GM19467 (cell line): ENCODE measurements around the gene PTCH1.

ENCODE experiments used
- ATAC-seq: cut with Tn5 transposase; IDR thresholded peaks from one replicate; pipeline ENCODE4 v1.9.1; 2021; ENCODE audit warnings: mild to moderate bottlenecking, moderate library complexity; ENCODE audit not compliant: unreplicated experiment

Gene PTCH1

DNA sequence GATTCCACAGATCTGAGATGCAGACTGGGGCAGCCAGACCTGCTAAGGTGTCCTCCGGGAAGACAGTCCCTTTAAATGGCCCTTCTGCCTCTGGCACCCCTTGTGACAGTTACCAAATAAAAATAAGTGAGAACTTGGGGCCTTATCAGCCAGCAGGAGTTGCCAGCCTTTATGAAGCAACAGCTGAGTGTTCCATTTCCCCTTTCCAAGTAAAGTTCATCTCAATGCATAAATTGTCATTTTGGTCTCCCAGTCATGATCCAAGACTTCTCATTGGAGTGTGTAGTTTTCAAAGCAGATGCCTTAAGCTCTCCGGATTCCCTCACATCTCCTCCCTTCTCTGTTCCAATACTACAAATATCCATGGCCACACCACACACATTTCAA is 4.1 kb downstream of the PTCH1 start:
- no peak for ATAC-seq

DNA sequence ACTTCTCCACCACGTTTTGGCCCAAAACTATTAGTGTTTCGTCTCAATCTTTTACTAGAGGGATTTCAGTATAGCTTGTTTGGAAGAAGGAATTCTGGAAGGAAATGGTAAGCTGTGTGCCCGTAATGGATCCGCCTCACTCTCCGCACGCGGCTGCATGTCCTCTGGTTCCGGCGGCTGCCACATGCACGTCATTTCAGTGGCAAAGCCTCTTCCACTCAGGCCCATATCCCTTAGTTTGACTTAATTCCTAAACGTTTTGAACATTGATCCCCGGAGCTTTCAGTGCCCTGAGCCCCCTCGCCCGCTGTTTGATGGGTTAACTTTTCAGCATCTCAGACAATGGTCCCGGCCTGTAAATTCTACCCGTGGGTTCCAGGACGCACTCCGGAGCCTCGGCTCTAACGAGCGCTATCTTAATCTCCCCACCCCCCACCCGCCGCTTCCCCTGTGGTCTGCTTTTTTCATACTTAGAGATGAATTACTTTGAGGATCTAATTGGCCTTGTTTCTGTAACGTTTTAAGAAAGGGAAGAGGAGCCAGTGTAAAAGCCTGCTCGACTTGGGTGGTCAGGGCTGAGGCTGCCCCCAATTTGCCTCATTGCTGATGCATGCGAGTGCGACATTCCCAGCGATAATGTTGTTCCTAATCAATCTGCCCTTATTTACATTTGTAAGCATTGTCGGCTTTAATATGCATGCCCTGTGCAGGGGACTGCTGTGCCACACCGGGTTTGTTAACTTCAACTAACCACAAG is 4.6 kb downstream of the PTCH1 start:
- no peak for ATAC-seq

DNA sequence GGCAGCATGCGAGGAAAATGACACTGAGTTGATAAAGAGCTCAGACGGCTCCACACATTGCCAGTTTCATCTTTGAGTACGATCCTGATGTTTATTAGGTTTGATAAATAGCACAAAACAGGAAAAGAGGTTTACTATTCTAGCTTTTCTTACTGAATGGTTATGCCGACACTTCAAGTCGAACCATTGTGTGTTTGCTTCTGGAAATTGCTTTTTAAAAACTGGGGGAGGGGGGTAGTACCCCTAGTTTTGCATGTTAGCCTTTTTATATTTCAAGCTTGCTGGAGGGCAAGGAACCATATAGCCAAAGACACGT is 5.2 kb downstream of the PTCH1 start:
- ATAC-seq = no peak

DNA sequence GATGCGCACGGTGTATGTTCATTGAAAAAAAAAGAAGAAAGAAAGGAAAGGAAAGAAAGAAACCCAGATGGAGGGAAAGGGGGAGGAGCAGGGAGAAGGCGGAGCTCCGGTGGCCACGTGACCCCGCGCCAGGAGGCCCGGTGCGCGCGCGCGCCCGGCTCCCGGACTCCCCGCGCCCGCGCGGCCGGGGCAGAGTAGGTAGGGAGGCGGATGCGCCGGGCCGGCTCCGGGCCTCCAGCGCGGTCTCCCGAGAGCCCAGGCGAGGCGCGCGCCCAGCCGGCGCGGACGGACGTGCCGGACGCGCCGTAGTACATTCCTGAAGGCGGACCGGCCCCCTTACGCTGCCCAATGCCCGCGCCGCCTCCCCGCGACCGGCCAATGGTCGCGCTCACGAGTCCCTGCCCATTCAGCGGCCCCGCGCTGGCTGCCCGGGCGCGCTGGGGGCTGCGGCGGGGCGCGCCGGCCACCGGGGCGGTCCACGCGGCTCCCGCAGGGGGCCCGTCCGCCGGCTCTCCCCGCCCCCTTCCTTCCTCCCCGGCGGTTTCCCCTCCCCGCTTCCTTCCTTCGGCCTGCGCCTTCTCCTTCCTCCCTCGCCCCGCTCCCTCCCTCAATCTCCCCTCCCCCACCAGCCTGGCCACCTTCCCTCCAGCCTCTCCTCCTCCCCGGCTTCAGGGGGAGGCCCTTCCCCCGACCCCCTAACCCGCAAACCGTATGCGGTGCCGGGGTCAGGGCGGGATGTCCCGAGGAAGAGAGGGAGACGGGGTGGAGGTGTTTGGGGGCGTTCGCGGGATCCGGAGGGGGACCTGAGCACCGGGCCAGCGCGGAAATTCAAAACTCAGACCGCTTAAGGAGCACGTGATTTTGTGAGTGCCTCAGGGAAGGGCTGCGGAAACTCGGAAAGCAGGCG is 5.8 kb downstream of the PTCH1 start:
- ATAC-seq = peak; percentile 39

DNA sequence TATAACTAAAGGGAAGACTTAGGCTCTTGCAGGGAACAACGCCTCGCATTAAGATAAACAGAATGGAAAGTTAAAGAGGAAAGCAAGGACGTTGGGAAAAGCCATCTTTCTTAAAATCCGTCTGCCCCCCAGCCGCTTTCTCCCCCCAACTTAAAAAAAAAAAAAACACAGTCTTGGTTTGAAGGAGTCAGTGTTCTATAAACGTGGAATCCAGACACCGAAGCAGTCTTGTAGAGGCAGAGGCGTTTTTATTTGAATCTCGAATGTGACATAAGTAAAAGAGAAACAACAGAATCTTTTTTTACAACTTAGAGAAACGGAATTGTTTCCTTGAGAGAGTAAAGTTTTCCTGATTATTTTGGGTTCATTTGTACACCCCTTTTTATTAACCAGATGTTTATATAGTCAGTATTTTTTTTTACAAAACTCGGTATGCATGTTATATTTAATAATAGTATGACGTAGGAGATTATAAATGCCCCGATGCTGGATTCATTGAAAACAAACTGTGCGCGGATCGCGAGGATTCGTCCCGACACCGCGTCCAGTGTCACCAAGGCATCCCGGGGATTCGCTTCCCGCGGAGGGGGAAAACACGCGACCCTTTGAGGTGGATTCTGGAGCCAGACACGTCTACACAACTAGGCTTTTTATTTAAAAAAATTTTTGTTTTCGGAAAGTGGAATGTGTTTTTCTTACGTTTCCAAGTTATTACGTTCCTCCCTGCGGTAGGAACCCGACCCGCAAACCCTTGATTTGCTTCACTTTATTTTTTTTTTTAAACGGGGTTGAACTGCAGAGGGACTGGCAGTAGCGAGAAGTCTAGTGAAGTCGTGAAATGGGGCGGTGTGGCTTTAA is 6.7 kb downstream of the PTCH1 start:
- ATAC-seq = no peak

DNA sequence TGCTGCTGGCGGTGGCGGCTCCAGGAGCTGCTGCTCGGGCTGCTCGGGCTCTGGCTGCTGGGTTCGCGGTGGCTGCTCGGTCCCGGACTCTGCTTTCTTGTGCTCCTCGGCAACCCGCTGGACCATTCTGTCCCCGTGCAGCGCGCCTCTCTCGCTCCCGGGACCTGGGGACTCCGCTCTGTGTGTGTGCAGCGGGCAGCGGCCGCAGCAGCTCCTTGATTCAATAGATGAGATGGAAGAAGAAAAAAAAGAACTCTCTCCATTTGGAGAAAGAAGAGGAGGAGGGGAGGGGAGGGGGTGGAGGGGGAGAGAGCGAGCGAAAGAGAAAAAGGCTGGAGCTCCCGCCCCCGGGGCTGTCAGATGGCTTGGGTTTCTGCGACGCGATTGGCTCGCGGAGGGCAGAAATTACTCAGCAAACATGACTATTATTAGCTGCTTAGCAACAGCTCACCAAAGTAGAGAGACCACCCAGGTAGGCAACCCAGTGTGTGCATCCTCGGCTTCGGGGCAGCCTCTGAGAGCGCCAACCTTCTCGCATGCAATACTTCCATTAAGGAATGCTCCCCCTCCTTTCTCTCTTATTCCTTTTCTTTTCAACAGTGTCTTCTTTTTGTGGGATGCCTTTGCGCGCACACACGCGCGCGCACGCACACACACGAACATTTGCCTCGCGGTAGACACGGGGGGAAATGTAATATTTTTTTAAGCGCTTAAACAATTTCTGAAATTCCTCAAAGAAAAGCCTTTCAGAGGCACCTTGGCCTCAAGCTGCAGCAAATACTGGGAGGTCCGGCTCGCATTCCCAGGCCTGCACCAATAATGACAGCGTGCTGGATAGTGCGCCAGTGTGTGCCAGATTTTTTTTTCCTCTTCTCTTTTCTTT is 7.6 kb downstream of the PTCH1 start:
- no peak for ATAC-seq

DNA sequence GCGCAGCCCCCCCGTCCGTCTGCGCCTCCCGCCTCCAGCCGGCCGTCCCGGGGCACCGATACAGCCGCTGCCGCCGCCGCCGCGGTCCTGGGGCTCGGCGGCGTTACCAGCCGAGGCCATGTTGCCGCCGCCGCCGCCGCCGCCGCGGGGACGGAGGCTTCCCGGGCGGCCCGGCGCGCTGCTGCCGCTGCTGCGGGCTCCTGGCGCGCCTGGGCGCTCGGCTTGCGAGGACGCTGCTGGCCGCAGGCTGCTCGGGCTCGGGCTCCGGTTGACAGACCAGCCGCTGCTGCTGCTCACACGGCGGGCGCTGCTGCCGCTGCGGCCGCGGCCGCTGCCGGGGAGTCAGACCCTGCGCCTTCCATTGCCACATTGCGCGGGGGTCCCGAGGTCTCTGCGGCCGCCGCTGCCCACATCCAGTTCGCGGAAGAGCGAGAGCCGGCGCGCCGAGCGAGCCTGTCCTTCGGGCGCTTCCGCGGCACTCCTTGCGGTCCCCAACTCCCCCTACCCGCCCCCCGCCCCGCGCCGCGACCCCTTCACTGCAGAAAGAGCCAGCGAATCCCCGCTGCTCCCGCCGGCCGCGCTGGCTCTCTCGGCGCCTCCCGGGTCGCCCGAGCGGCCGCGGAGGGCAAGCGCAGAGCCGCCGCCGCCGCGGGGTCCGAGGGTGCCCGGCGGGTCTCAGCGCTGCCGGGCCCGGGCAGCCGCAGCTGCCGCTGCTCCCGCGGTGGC is 8.4 kb downstream of the PTCH1 start:
- no peak for ATAC-seq

DNA sequence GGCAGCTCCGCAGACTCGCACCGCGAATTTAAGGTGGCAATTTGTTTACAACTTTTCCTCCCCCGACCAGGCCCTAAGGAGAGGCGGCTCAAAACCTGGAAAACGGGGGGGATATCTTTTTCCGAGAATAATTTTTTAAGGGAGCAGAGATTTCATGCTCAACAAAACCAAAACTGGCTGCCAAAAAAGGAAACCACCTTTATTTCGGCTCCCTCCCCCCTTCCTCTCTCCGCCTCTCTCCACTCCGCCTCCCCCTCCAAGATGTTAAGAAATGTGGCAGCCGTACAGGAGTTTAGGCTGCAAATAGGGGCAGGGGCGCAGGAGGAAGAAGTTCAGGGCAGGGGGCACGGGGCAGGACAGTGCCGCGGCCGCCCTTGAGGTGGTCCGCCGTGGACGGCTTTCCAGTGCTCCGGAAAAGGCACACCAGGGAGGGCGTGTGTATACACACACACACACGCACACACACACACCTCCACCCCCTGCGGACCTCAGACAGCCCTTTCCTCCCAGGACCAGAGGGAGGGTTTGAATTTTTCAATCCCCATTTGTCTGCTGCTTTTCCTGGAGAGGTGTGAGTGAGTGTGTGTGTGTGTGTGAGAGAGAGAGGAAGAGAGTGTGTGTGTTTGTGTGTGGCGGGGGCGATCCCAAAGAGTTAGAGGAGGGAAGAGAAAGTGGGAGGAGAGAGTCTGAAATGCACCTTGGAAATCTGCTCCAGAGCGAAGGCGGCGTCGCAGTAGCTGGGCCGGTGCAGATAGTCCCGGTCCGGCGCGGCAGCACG is 9.1 kb downstream of the PTCH1 start:
- no peak for ATAC-seq

DNA sequence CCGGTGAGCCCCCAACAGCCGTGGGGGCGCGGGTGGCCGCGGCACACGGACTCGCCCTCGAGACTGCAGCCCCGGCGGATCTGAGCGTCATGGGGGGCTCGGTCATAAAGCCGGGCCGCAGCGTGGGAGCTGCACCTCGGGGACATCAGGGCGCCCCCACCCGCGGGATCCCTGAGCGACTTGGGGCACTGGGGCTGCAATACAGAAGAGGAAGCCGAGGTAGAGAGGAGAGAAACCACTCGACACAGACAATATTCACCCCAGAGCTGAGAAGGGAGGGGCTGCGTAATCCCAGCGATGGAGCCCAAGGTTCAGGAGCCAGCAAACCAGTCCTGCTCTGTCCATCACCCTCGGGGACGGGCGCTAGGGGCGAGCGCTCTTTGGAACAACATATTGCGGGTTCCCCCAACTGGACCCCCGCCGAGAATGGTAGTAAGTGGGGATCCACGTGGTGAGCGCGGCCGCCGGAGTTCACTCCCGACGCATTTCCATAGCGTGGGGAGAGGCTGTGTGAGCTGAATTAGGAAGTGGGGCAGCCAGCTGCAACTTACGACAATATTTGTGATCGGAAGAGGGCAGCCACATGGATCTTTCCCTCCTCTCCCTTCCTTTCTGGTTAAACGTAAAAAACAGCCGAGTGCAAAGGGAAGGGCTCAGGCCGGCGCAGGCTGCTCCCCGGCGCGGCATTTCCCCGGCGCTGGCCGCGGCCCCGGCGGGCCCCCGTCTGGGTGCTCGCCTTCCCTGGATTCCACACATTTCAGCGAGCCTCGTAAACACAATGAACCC is 9.9 kb downstream of the PTCH1 start:
- peak; percentile 8 for ATAC-seq

DNA sequence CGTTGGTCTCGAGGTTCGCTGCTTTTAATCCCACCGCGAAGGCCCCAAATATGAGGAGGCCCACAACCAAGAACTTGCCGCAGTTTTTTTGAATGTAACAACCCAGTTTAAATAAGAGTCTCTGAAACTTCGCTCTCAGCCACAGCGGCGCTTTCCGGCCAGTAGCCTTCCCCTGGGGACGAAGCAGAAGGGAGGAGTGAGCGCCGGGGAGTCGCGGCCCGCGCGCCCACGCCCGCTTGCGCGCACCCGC is 10.4 kb downstream of the PTCH1 start:
- peak; percentile 16 for ATAC-seq

DNA sequence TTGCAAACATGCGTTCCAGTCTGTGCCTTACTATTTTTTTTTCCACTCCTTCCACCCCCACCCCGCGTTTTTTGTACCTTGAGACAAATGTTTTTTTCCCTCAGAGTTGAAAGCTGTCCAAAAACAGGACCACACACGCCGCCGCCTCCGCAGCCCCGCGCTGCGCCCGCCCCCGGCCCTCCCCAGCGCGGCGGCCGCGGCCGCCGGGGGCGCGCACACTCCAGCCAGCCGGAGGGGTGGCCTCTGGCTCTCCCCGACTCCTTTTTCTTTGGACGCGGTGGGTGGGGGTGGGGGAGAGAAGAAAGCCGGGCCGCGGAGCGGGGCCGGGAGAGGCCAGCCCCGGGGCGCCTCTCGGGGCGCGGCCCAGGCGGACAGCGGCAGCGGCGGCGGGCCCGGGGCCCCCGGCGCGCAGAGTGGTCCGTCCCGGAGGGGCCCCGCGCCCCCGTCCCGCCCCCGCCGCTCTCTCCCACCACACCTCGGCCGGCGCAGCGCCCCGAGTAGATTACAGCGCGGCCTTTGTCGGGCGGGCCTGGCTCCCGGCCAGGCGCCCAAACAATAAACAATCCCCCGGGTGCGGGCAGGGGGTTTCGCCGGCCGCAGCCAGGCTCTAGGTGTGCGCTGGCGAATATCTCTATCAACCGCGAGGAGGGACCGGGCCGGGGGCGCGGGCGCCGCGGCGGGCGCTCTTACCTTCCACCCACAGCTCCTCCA is 10.9 kb downstream of the PTCH1 start:
- ATAC-seq = peak; percentile 27

DNA sequence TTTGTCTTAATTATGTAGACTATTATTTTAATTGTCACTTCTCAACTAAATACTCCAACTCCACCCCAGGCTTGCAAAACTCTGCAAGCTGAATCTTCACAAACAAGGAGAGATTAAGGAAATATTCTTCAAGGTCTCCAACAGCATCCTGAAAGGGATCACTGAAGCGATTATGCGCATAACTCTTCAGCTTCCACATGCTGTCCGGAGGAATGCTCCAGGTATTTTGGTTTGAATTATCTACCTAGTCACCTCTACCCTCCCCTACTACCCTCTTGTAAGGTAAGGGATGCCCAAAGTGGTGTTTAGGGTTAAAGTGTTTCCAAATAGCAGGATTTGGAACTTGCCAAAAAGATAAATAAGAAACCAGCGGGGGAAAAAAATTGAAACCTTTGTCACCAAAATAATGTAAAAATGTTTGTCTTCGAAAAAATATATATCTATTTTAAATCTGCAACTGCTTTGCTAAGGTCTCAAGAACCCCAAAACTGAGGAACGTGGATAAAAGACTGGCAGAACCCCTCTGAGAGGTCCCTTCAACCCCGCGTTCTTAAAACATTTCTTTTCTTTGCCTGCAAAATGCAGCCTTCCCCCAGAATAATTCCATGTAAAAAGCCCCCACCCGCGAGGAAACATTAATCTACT is 11.6 kb downstream of the PTCH1 start:
- no peak for ATAC-seq

DNA sequence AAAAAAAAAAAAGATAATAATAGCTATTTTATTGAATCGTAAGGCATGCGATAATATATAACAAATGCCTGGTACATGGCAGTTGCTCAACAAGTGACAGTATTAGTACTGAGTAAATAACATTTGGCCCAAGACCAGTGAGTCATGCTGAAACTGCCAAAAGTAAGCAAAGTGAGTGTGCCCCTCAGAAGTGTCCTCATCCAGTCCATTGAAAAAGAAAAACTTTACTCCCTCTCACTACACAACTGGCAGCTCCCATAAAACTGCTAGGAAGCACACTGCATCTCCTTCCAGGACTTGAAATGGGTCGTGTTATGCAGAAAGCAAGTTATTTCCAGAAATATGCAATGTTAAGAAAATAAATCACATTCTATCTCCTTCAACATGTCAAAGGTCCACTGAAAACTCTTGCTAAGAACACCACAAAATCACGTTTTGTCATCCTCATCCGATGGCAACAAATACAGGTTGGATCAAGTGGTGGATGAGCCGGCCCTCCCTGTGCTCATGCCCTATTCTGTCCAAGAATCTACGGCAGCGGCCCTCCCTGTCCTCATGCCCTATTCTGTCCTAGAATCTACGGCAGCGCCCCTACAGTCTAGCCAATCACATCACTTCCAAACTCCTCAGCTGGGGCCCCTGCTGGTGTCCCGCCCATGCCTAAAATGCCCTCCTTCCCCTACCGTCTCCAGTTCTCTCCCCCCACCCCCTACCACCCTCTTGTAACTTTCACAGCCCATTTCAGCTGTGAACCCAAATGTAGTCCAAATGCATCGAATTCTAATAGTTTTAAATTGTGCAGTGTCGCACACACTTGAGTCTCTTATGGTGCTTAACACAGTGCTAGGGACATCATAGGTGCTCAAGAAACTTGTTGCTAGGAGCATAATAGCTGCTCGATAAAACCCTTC is 12.5 kb downstream of the PTCH1 start:
- ATAC-seq = no peak

DNA sequence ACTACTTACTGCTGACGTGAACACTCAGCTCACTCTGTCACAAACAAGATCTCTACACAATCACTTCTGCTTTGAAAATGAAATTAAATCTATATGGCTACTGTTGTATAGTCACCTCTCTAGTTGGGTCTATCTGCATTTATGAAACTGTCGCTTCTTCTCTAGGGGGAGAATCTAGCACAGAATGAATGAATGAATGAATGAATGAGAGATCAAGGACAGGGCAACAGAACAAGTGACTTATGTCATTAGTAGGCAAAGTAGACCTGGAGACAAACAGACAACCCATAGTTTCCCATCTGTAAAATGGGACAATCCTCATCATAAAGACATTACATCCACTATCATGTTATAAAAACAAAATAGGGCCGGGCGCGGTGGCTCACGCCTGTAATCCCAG is 13.4 kb downstream of the PTCH1 start:
- no peak for ATAC-seq

DNA sequence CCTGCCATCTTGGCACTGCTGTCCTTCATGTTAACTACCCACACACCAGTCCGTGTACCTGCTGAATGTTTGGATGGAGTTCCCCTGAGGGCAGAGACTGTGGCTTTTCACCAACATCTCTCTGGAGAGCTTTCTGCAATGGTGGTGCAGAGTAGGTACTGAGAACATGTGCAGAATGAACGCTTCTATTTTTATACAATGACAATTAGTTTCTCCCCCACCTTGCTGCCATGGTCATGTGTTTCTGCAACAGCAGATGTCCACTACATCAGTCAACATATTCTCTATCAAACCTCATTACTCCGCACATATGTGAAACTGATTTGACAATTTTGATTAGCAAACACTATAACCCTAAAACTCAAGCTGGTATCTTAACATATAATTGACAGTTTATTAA is 14.5 kb downstream of the PTCH1 start:
- ATAC-seq = no peak

DNA sequence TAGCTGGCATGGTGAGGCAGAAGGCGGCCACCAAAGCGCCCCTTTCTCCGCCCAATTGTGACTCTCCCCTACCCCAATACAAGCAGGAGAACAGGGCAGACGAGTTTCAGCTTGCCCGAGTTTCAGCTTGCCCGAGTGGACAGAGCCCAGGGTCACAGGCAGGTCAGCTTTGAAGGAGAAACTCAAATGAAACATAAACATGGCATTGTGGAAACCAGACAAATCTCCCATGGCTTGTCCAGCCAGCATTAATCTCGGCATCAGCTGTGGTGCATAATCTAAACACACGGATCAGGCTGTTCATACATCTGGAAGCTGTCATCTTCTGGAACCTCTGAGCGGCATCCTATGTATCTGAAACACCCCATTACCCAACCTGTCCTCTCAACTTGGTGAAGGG is 16.9 kb downstream of the PTCH1 start:
- no peak for ATAC-seq
